Kidney capillary endothelial cell (primary cell): ENCODE data around the gene PRR5L.
A peak's percentile ranks its signal among the peaks of the same experiment; 100 is the strongest.

Experiments
- DNase-seq: peaks from one replicate; pipeline ENCODE4 v3.0.0-alpha.2; 2018; ENCODE audit warnings: low spot score

The PRR5L gene

DNA sequence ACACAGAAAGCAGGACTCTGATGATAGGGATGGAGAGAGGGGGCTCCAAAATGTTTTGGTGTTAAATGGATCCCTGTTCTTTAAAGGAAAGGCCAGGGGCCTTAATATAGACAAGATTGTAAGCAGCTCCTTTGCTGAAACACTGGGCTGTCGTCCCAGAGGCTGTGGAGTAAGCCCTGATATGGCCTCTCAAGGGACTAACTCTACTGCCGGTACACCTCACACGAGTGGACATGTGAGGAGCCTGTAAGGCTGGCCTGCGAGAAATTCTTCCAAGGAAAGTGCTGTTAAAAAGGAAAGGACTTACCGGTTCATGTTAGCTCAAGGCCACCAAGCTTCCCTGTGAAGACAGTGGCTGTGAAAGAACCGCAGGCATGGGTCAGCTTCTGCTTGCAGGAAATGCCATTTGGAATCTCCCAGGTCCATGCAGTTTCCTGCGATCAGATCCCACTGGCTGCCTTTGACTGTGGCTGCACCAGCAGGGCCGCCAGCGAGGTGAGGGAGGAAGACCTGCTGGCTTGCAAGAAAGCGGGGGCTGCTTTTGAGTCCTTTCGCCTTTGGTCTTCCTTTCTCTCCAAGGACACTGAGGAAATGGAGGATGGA, 106.6 kb downstream of the PRR5L start:
- DNase-seq: peak; percentile 51

DNA sequence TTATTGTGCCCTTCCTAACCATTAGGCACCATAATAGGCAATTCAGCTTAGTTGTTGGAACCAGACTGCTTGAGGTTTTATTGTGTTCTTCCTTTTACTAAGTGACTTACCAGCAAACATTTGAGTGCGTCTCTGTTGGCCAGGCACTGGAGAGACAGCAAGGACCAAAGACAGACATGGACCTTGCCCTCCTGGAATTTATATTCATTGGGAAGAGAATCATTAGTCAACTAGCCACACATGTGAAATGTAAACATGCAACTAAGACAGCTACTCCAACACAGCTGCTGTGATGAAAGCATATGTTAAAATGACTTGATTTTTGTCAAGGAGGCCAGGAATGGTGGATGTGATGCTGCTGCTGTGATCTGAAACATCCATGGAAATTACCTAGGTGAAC, 107.6 kb downstream of the PRR5L start:
- no peak for DNase-seq

DNA sequence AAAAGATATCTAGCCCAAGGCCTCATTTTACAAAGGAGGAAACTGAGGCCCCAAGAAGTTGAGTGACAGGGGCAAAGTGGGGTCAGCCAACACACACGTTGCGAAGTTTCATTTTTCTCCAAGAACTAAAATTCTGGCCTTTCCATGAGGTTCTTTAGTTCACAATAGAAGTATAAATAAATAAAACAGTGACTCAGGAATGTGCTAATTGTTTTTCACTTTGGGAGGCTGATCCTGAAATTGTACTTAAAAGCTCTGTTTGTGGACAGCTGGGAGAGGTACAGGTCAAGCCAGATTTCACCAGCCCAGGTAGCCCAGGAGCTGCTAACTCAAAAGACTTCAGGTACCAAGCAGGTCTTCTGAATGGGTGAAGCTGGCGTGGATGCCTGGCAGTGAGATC, 108.7 kb downstream of the PRR5L start:
- DNase-seq: no peak

DNA sequence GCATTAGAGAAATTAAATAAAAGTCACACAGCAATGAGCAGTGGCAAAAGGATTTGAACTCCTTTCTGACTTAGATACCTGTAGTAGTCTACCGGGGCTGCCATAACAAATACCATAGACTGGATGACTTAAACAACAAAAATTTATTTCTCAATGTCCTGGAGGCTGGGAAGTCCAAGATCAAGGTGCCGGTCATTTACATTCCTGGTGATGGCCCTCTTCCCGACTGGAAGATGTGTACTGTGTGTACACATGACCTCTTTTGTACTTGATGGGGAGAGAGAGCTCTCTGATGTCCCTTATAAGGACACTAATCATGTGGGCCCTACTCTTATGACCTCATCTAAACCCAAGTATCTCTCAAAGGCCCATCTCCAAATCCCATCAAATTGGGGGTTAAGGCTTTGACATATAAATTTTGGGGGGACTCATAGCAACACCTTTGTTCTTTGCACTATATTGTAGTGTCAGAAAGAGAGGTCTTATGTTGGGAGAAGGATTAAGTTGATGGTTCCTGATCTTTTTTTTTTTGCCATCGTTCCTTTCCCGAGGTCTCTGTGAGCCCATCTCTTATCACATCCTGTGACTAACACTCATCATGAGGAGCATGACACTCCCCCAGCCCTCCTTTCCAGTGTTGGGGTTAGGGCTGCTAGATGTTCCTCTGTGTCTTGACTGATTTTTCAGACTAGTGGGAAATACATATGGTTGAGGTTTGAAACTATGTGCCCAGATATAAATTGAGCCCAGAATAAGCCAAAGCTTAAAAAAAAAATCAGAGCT, 109.7 kb downstream of the PRR5L start:
- DNase-seq: peak; percentile 19

DNA sequence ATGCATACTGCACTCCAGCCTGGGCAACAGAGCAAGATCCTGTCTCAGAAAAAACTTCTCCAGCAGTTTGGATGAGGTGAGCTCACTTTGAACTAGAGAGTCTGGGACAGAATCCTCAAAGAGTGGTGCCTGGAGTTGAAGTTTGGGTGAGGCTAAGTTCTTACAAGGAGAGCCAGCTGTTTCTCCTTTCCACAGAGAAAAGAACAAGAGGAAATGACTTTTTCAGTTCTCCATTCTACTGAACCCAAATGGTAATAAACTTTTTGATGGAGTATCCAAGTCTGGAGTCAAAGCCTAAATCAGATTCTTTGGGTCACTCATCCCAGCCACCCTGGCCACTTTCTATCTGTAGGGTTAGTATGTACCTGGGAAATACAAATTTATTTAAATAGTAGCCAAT, 111.3 kb downstream of the PRR5L start:
- no peak for DNase-seq

DNA sequence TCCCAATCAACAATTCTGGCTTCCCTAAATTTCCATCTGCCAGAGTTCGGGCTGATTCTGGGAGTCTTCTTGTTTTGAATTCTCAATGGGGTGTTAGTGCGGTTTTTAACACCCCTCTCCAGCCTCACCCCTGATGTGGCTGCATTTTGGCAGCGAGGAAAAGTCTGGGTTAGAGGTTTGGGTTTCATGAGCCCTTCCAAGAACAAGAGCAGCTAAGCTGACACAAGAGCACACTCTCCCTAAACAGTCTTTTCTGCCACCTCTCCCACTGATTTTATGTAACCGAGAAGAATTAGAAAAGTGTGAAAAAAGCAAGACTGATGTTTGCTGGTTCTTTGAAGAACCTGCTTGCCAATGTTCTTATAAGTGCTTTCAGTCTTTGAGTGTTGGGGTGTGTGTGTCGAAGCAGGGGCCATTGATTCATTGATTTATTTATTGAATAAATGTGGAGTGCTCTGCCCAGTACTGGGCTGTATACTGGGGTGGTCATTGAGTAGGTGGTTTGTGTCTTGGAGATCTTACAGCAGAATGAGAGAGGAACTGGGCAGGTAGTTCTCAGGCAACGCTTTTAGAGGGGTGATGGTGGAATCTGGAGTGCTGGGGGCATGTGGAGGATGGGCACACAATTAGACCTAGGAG, 112.5 kb downstream of the PRR5L start:
- DNase-seq: no peak

DNA sequence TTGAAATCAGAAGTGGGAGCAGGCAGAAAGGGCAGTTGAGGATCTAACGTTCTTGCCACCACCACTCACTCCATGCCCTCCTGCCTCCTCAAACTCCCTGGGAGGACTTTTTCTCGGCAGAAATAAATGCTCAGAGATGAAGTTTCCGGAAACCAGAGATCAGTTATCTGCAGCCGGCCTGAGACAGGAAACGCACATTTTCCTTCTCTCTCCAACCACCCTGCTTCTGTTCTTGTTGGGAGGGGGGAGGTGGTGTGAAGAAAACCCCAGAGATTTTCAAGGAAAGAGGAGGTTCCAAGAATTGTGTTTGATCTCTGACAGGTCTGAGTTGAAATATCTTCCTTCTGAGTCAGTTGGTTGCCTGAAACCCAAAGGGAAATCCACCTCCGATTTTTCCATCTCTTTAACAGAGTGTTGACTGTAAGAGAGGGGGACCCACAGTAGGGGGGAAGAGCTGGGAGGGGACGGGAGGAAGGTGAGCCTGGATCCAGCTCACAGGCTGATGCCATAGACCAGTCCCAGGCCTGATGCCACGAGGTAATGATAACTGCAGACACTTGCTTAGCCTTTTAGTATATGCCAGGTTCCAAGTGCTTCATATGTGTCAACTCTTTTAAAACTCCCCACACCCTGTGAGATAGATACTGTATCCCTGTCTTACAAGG, 113.2 kb downstream of the PRR5L start:
- DNase-seq: peak; percentile 64

DNA sequence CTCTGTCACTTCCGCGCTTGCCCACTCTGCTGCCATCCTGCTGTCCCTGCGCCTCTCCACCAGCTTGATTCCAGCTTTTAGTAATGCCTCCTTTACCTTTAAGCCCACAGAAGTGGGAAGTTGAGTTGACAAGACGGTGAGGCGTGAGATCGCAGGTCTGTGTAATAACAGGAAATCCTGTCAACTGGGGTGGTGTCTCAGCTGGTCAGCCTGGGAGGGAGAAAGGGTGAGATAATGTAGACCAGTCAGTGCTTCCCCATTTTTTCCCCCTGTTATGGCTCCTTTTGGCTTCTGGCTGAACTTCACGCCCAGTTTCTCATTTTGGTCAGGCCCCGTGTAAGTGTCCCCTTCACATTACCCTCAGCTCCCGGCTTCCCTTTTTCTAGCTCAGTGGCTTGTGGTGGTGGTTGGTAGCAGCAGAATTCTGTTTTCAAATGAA, 115.1 kb downstream of the PRR5L start:
- peak; percentile 72 for DNase-seq

DNA sequence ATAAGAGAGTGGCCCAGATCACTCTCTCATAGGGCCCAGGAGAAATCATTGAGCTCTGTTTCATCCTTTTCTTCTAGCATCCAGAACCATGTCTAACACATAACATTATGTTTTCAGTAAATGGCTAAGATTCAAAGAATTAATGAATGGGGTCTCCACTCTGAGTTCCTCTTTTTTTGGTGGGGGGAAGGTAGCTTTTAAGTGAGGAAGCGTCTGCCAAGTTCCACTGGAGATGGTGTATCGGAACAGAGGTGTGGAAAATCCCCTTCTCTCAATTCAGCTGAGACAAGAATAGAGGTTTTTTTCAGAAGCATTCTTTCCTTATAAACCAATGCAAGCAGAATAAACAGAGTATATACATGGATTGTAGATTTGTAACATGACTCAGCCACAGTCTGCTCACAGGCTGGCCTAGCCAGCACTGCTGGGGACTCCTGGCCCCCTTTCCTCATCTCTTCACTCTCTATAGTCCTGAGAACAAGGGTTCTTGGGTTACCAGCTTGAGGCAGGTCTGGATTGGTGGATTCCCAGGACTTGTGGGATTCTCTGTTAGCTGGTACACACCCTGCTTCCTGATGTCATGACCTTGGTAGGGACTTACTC, 116.8 kb downstream of the PRR5L start:
- no peak for DNase-seq

DNA sequence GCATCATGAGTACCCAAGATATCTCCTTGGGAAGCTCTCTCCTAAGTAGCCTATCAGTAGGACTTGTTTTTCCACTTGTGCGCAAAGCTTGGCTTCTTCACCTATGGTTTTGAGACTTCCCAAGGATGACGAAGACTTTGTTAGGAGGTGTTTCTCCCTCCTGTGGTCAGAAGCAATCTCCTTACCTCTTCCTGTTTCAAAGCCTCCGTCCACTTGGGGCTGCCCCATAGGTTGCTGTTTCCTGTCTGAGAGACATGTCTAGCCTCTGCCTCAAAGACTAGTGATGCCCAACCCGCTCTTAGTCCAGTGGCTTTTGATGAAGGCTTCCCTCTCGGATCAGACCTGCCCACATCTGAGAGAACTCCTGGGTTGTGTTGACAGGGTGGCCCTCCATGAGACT, 121.1 kb downstream of the PRR5L start:
- no peak for DNase-seq

DNA sequence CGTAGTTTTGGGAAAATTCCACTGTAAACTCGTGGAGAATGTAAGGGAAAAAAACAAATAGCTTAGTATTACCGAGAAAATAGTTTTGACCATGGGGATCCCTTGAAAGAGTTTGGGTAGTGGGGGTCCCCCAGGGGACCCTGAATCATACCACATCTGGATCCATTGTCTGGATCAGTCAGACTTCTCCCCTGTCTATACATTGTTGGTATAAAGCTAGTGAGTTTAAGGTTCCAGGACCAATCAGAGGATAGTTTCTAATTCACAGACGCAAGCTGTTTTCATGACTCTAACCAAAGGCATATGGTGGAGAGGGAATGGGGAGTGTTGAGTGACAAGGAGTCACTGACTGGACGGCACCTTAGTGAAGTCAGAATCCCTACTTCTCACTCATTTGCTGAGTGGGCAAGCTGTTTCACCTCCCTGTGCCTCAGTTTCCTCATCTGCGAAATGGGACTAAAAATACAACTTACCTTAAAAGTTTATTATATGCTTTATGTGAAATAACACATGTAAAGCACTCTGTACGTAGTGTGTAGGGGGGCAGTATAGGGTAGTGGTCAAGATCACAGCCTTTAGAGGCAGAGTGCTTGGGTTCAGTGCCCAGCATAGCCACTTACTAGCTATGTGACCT, 123.8 kb downstream of the PRR5L start:
- DNase-seq: no peak

DNA sequence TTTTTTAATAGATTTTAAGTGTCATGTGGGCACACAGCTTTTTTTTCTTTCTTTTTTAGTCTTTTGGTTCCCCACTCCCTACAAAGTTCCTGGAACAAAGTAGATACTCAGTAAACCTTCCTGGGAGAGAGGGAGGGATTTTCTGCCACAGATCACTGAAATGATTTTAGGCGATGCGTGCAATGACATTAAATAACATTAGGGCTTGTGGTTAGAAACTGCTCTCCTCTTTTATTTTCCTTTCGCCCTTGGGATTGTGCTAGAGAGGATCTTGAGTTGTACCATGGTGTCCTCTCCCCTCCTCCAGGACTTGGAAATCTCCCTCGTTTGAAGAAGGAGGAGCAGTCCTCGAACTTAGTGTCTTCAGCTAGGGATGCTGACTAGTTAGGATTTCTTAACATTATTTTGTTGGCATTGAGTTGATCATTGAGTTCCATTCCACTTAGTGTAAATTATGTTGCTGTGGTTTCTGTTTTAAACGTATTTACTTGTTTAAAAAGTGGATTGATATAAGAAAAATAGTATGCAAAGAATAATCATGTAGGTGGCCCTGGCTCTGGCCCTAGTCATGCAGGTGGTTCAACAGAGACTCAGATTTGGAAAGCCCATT, 125.6 kb downstream of the PRR5L start:
- no peak for DNase-seq

DNA sequence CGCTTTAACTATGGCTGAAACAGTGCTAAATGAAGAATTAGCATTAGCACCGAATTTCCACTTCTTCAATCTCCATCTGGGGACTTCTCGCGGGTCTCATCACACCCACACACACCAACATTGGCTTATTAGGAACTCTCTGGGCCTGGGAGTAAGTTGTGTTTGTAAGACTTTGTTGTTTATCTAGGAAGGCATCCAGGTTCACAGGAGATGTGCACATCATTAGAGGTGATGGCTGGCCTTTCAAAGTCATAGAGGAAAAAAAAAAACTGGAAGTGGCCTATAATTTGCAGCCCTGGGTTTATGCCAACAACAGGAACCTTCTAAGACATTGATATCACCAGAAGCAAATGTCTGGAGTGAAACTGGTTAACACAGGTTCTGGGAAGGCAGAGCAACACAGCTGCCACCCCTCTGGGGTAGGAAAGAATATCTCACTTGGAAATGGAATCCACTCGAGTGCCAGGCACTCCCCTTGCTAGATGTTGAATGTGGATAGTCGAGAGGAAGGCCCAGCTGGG, 129.5 kb downstream of the PRR5L start:
- DNase-seq: no peak

DNA sequence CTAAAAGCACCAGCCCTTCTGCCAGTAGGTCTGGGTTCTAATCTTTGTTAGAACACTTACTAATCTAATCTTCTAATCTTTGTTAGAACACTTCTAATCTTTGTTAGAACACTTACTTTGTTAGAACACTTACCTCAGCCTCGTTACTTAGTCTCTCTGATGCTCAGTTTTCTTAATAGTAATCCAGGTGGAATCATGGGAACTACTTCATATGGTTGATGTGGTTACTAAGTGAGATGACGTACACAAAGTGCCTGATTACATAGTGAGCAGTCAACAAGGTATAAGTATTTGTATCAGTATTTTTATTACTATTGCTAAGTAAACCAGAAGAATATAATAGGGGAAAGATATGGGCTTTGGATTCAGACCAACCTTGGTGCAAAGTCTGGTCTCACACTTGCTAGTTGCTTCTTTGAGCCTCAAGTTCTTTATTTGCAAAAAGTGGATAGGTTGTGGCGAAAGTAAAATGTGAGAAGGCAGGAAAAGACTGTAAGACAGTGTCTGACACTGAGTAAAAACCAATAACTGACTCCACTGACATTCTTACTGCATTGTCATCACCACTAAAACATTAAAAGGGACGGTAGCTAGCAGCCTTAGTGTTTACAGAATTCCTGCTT, 130.2 kb downstream of the PRR5L start:
- DNase-seq: no peak

DNA sequence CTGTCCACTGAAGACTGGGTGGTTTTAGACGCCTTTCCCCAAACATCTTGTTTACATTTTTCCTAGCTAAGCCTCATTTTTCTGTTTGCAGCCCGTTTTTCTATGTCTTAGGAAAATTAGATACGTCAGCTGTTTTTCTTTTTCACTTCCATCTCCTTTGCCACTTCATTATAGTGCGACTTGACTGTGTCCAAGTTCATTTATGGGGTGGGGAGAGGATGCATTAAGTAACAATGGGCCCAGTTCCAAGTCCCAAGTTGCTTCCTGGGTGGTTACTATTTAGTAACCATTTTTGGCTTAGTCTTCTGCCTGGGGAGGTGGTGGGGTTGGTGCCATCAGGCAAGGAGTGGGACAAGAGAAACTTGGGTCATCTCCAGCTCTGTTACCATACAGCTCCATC, 131.0 kb downstream of the PRR5L start:
- no peak for DNase-seq

DNA sequence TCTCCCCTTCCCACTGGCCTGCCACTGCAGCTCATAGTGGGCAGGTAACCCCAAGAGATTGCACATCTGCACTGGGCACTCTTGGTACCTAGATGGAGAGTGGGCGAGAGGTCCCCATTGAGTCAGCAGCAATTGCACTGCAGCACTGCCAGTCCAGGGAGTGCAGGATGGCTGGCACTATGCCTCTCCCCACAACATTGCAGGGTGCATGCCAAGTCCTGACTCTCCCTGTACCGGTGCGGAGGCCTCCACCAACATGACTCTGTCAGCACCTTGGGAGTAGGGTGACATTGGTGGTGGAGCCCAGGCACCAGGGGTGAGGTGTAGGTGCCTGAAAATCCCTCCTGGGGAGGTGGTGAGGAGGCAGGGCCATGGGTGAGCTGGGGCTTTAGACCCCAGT, 131.8 kb downstream of the PRR5L start:
- no peak for DNase-seq

DNA sequence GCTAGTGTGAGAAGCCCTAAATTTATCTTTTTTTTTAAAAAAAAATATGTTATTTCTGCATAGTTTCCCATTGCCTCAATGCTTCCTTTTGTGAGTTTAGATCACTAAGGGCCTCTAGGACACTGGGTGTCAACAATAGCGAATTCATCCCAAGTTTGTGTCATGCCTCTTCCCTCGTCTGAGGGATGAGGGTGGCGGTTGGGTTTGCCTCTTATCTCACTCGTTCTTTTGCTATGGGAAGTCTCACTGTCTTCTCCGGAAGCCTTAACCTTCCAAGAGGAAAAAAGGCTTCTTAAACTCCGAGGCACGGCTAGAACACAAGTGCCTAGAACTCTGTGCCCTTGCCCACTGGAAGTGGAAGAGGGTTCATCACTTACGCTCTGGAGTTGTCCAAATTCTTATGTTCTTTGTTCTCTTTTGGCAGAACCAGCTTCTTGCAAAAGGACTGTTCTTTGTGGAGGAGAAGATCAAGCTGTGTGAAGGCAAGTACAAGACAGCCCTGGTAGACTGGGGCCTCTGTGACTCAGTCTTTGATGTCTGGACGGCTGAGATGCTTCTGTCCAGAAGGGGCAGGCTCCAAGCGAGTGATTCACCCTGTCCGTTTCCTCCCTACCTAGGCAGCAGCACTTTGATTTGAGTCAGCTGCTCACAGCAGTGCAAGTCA, 135.5 kb downstream of the PRR5L start:
- peak; percentile 97 for DNase-seq

DNA sequence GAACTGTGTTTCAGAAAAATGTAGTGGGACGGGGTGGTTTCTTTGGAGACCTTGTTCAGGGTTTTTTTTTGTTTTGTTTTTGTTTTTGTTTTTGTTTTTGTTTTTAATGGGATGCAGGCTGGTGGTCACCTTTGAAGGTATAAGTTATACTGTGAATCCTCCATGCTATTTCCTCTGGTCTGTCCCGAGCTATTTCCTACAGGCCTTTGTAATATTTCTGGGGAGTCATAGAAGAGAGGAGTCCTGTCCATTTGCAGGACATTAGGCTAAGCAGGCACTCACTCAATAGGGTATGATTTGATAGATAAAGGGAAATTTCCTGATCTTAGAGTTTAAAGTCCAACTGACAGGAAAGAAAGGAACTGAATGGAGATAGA, 136.0 kb downstream of the PRR5L start:
- no peak for DNase-seq

DNA sequence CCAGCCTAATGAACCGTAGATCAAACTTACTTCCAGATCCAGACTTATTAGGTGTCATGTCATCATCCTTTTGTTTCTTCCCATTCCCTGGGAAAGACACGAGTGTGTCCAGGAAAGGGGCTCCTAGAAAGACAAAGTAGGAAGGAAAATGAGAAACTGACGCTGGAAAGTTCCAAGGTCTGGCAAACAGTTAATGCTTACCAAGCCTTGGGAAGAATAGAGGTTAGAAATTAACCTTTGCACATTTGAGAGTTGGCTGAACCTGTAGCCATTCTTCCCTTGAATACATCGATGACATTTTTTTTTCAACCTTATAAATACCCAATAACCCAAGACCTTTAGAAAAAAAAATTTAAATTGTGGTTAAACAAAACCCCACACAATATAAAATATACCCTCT, 136.7 kb downstream of the PRR5L start:
- DNase-seq: no peak

DNA sequence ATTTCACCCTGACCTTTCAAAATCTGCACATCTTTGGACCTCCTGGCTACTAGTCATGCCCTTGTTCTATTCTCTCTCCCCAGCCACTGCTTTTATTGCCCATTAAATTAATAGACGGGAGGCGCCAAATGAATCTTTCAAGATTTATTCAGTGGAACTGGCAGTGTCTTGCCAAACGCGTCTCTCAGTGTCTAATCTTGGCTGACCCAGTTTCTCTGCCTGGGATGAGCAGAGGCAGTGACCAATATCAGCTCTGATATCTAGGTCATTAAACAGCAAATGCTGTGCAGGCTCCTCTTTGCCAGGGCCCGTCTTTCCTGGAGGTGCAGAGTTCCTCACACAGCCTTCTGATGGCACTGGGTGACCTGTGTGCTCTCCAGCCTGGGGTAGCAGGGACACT, 140.0 kb downstream of the PRR5L start:
- DNase-seq: no peak
